Suprapubic skin (tissue), 4 donors: ENCODE measurements around the gene RAB3GAP2. TPM values are rescaled to one million over a fixed set of nuclear protein-coding genes. Genes with fewer than 3 reads are reported as not detected.
"Not testable (repeated sequence)": the region's sequence is repeated elsewhere in the genome, so short reads cannot be mapped to it uniquely, and the experiment has no call there.

Source experiments
- DNase-seq, 2 donors: peaks; one replicate each; pipeline ENCODE4 v3.0.0-alpha.2; 2019; ENCODE audit warnings: low spot score in 2 of 2
- H3K27ac ChIP-seq: fragments of 200-600 bp; sonication (generic); one replicate; pipeline ENCODE4 v1.5.1; 2019
- H3K27me3 ChIP-seq: fragments of 200-600 bp; sonication (generic); one replicate; pipeline ENCODE4 v1.5.1; 2019
- H3K36me3 ChIP-seq: fragments of 200-600 bp; sonication (generic); one replicate; pipeline ENCODE4 v1.5.1; 2019
- H3K4me1 ChIP-seq: fragments of 200-600 bp; sonication (generic); one replicate; pipeline ENCODE4 v1.5.1; 2019
- H3K4me3 ChIP-seq: fragments of 200-600 bp; sonication (generic); one replicate; pipeline ENCODE4 v1.5.1; 2019; ENCODE audit warnings: mild to moderate bottlenecking
- H3K9me3 ChIP-seq: fragments of 200-600 bp; sonication (generic); one replicate; pipeline ENCODE4 v1.5.1; 2019
- EP300 ChIP-seq: sonication (generic); formaldehyde crosslinking; IDR thresholded peaks from one replicate; pipeline ENCODE4 v1.6.1; 2017; ENCODE audit warnings: antibody characterized with exemption
- POLR2A ChIP-seq, 2 donors: fragments of 450-650 bp; IDR thresholded peaks; one replicate each; pipeline ENCODE4 v1.6.1; 2017; ENCODE audit warnings: antibody characterized with exemption in 2 of 2, mild to moderate bottlenecking in 2 of 2, moderate library complexity in 2 of 2
- POLR2AphosphoS5 ChIP-seq, 3 donors: sonication (generic); formaldehyde crosslinking; IDR thresholded peaks; one replicate each; pipeline ENCODE4 v1.6.1; 2017; ENCODE audit warnings: antibody characterized with exemption in 3 of 3
- WGBS: methylation state at CpG from one replicate; pipeline ENCODE4 v1.1.5; 2018; 5-methylcytosine and 5-hydroxymethylcytosine counted together
- total RNA-seq, 4 donors: library from RNA; depleted of rRNA; stranded (reverse); fragments of >200 nt; gene quantifications; one replicate each; pipeline ENCODE4 v1.1.0, GENCODE V29; 2016
- TF ChIP-seq, protein P1 (sequence below), 2 donors: fragments of 200-600 bp in 1 of 2; fragments of 450-650 bp in 1 of 2; sonication (generic) in 1 of 2; IDR thresholded peaks; one replicate each; pipeline ENCODE4 v1.5.1; 2016 to 2019; ENCODE audit warnings: antibody characterized with exemption in 2 of 2, mild to moderate bottlenecking in 1 of 2, moderate library complexity in 1 of 2

The RAB3GAP2 gene
- total RNA-seq, 4 donors from 2014 or later: 15.3 to 31.8 (median 18.3) TPM

- H3K9me3 ChIP-seq: no peaks in the 10 kb centered on the region
- H3K4me3 ChIP-seq: no peak overlapping the region
- H3K27ac ChIP-seq: no peak overlapping the region
- WGBS: 86% methylated on average over 3 of the region's 3 CpGs
- no peaks in the 10 kb centered on the region for H3K4me1 ChIP-seq
- no peak for DNase-seq
- no peaks in the 10 kb centered on the region for H3K27me3 ChIP-seq
- H3K36me3 ChIP-seq: no peaks in the 10 kb centered on the region
- TF ChIP-seq POLR2AphosphoS5 (IDR thresholded peaks at IDR 0.05) (no peak), POLR2A (IDR thresholded peaks at IDR 0.05) (no peak), EP300 (no peak)
- TF ChIP-seq, protein P1, sequence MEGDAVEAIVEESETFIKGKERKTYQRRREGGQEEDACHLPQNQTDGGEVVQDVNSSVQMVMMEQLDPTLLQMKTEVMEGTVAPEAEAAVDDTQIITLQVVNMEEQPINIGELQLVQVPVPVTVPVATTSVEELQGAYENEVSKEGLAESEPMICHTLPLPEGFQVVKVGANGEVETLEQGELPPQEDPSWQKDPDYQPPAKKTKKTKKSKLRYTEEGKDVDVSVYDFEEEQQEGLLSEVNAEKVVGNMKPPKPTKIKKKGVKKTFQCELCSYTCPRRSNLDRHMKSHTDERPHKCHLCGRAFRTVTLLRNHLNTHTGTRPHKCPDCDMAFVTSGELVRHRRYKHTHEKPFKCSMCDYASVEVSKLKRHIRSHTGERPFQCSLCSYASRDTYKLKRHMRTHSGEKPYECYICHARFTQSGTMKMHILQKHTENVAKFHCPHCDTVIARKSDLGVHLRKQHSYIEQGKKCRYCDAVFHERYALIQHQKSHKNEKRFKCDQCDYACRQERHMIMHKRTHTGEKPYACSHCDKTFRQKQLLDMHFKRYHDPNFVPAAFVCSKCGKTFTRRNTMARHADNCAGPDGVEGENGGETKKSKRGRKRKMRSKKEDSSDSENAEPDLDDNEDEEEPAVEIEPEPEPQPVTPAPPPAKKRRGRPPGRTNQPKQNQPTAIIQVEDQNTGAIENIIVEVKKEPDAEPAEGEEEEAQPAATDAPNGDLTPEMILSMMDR (IDR thresholded peaks at IDR 0.05): no peak
These were observed 32.3 kb downstream of the RAB3GAP2 start for GRCh38 chr1:220239966-220240365.

- Histone ChIP-seq H3K4me1 (no peaks in the 10 kb centered on the region), H3K9me3 (no peaks in the 10 kb centered on the region), H3K4me3 (no peak overlapping the region), H3K27ac (no peak overlapping the region), H3K27me3 (no peaks in the 10 kb centered on the region), H3K36me3 (no peaks in the 10 kb centered on the region)
- TF ChIP-seq POLR2A (IDR thresholded peaks at IDR 0.05): no peak
- no peak for TF ChIP-seq EP300
- no peak for TF ChIP-seq POLR2AphosphoS5 (IDR thresholded peaks at IDR 0.05)
- TF ChIP-seq, protein P1 (IDR thresholded peaks at IDR 0.05): no peak
- no peak for DNase-seq
- WGBS: 94% methylated on average over 5 of the region's 5 CpGs
These were observed 33.0 kb downstream of the RAB3GAP2 start for GRCh38 chr1:220239213-220239612.

DNA sequence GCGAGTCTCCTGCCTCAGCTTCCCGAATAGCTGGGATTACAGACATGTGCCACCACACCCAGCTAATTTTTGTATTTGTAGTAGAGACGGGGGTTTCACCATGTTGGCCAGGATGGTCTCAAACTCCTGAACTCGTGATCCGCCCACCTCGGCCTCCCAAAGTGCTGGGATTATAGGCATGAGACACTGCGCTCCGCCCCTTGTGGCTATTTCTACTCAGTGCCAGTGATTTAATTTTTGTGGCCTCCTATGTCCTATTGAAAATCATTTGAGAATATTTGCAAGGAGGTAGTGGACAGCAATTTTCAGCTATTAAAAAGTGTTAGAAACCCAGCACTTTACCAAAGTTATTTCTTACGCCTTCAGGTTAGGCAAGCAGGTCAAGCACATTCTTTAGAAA, 36.0 kb downstream of the RAB3GAP2 start:
- not testable (repeated sequence) for H3K9me3 ChIP-seq, H3K4me1 ChIP-seq, H3K27ac ChIP-seq, H3K36me3 ChIP-seq, H3K27me3 ChIP-seq, H3K4me3 ChIP-seq, DNase-seq
- WGBS: 98% methylated on average over 9 of the region's 9 CpGs

DNA sequence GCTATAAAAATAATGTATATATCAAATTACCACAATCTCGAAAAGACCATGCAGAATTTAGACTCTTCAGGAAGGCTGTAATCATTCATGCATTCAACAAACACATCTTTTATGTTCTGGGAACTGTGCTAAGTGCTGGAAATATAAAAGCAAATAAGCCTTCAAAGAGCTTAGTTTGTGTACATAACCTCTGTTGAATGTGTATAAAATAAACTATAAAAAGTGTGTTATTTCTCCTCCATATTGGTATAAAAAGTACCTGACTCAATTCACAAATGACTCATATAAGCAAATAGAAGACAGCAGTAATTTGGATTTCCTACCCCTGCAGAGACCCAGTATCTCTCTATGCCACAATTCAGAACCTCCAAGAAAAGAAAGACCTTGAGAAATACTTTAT, 36.8 kb downstream of the RAB3GAP2 start:
- H3K9me3 ChIP-seq: no peaks in the 10 kb centered on the region
- H3K27me3 ChIP-seq: no peaks in the 10 kb centered on the region
- no peaks in the 10 kb centered on the region for H3K4me1 ChIP-seq
- no peak for DNase-seq
- H3K27ac ChIP-seq: no peak overlapping the region
- no peak overlapping the region for H3K4me3 ChIP-seq
- H3K36me3 ChIP-seq: peaks cover 14% of the 10 kb centered on the region
- TF ChIP-seq EP300 (no peak), POLR2A (IDR thresholded peaks at IDR 0.05) (no peak), POLR2AphosphoS5 (IDR thresholded peaks at IDR 0.05) (no peak)
- TF ChIP-seq, protein P1 (IDR thresholded peaks at IDR 0.05): no peak
- WGBS: 84% methylated on average over 1 of the region's 1 CpG

DNA sequence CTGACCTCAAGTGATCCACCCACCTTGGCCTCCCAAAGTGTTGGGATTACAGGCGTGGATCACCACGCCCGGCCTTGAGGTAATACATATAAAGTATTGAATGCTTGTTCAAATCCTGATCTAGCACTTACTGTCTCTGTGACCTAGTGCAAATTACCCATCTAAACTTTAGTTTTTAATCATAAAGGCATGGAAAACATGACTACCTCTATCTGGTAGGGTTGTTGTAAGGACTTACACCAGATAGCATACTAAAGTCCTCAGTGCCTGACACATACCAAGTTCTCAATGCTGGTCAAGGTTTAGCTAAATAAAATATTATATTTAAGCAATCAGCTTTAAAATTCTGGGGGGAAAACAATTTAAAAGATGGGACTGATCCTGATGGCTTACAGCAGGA, 38.3 kb downstream of the RAB3GAP2 start:
- H3K4me3 ChIP-seq: no peak overlapping the region
- TF ChIP-seq, protein P1 (IDR thresholded peaks at IDR 0.05): no peak
- TF ChIP-seq POLR2AphosphoS5 (IDR thresholded peaks at IDR 0.05) (no peak), EP300 (no peak), POLR2A (IDR thresholded peaks at IDR 0.05) (no peak)
- H3K27me3 ChIP-seq: no peaks in the 10 kb centered on the region
- WGBS: 96% methylated on average over 3 of the region's 3 CpGs
- H3K4me1 ChIP-seq: no peaks in the 10 kb centered on the region
- no peaks in the 10 kb centered on the region for H3K9me3 ChIP-seq
- peaks cover 14% of the 10 kb centered on the region for H3K36me3 ChIP-seq
- no peak for DNase-seq
- no peak overlapping the region for H3K27ac ChIP-seq

DNA sequence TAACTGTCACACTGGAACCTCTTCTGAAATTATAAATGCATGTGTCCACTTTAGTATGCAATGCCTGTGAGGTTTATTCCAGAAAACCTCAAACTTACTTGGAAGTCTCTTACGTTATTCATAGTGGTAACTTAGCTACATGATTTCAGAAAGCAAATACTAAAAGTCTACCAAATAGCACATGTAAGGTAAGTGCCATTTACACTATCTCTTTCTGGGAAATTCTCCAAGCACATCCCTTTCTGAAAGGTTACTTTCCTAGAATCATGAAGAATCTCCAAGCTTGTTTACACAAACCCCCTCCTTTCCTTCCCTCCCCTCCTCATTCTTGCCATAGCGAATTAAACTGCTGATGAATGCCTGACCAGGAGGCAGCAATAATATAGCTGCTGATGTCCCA, 42.5 kb downstream of the RAB3GAP2 start:
- Histone ChIP-seq H3K27me3 (no peaks in the 10 kb centered on the region), H3K9me3 (no peaks in the 10 kb centered on the region), H3K36me3 (peaks cover 14% of the 10 kb centered on the region), H3K4me1 (no peaks in the 10 kb centered on the region), H3K4me3 (no peak overlapping the region), H3K27ac (no peak overlapping the region)
- TF ChIP-seq EP300 (no peak), POLR2A (IDR thresholded peaks at IDR 0.05) (no peak)
- TF ChIP-seq, protein P1 (IDR thresholded peaks at IDR 0.05): no peak
- DNase-seq: no peak
- WGBS: 92% methylated on average over 2 of the region's 2 CpGs
